OCI-LY1 (cell line): Measurements from ENCODE around the gene BAG5.

ENCODE experiments used
- H2AFZ ChIP-seq: fragments of 200-600 bp; sonication (generic), shearing (Covaris generic); 2 replicates; pipeline ENCODE4 v1.6.0; 2014; ENCODE audit warnings: antibody characterized with exemption, mild to moderate bottlenecking, low read length
- H3F3A ChIP-seq: fragments of 200-600 bp; sonication (generic), shearing (Covaris generic); 2 replicates; pipeline ENCODE4 v1.6.0; 2014; ENCODE audit warnings: mild to moderate bottlenecking, antibody characterized with exemption, low read length, moderate library complexity; ENCODE audit not compliant: insufficient read depth
- H3K27ac ChIP-seq: fragments of 200-600 bp; sonication (generic); 2 replicates; pipeline ENCODE4 v1.5.1; 2014; ENCODE audit warnings: low read length, mixed run types, mild to moderate bottlenecking, low read depth; ENCODE audit not compliant: poor library complexity, severe bottlenecking
- H3K27me3 ChIP-seq: fragments of 200-600 bp; sonication (generic); 2 replicates; pipeline ENCODE4 v1.6.0; 2014; ENCODE audit warnings: antibody characterized with exemption, mild to moderate bottlenecking, low read length, moderate library complexity; ENCODE audit not compliant: insufficient read depth
- H3K36me3 ChIP-seq: fragments of 200-600 bp; sonication (generic); 2 replicates; pipeline ENCODE4 v1.6.1; 2014; ENCODE audit warnings: mild to moderate bottlenecking, antibody characterized with exemption, low read length, moderate library complexity, mixed read lengths; ENCODE audit not compliant: insufficient read depth
- H3K4me1 ChIP-seq: fragments of 200-600 bp; sonication (generic); 2 replicates; pipeline ENCODE4 v1.5.1; 2014; ENCODE audit warnings: mild to moderate bottlenecking, low read length, moderate library complexity; ENCODE audit not compliant: insufficient read depth, severe bottlenecking
- H3K4me2 ChIP-seq: fragments of 200-600 bp; sonication (generic), shearing (Covaris generic); 2 replicates; pipeline ENCODE4 v1.6.1; 2014; ENCODE audit warnings: low read length
- H3K4me3 ChIP-seq: fragments of 200-600 bp; sonication (generic); 2 replicates; pipeline ENCODE4 v1.5.1; 2014; ENCODE audit warnings: low read length, low read depth, mild to moderate bottlenecking, mixed read lengths; ENCODE audit not compliant: poor library complexity, severe bottlenecking
- H3K79me2 ChIP-seq: fragments of 200-600 bp; shearing (Covaris generic); 2 replicates; pipeline ENCODE4 v1.6.1; 2016; ENCODE audit warnings: mixed run types, low read length, mixed read lengths; ENCODE audit not compliant: insufficient read depth
- H3K9ac ChIP-seq: fragments of 200-600 bp; sonication (generic), shearing (Covaris generic); 2 replicates; pipeline ENCODE4 v1.6.1; 2014; ENCODE audit warnings: mild to moderate bottlenecking, low read length, mixed read lengths
- H3K9me2 ChIP-seq: fragments of 200-600 bp; sonication (generic), shearing (Covaris generic); 2 replicates; pipeline ENCODE4 v1.6.1; 2014; ENCODE audit warnings: low read depth, mild to moderate bottlenecking, low read length, mixed read lengths
- H3K9me3 ChIP-seq: fragments of 200-600 bp; shearing (Covaris generic); 2 replicates; pipeline ENCODE4 v1.6.1; 2014; ENCODE audit warnings: low read length, mixed read lengths
- H4K20me1 ChIP-seq: fragments of 200-600 bp; sonication (generic), shearing (Covaris generic); 2 replicates; pipeline ENCODE4 v1.6.0; 2016; ENCODE audit warnings: mild to moderate bottlenecking, low read length; ENCODE audit not compliant: insufficient read depth
- CTCF ChIP-seq: fragments of 200-600 bp; sonication (generic), shearing (Covaris generic); IDR thresholded peaks from 2 replicates; pipeline ENCODE4 v1.5.1; 2017; ENCODE audit warnings: mild to moderate bottlenecking, antibody characterized with exemption, low read length, moderate library complexity, mixed read lengths
- EZH2 ChIP-seq: fragments of 200-600 bp; sonication (generic), shearing (Covaris generic); IDR thresholded peaks from 2 replicates; pipeline ENCODE4 v1.8.0; 2017; ENCODE audit warnings: borderline replicate concordance, mixed run types, mild to moderate bottlenecking, antibody characterized with exemption, low read length, moderate library complexity, mixed read lengths

The BAG5 gene

GRCh38 chr14:103542605-103543088 is 19.8 kb downstream of the BAG5 start:
- H4K20me1 ChIP-seq, result no peaks in the 10 kb centered on the region
- no peak overlapping the region for H3K9ac ChIP-seq
- no peak overlapping the region for H3K4me2 ChIP-seq
- no peak for TF ChIP-seq EZH2
- TF ChIP-seq CTCF, result no peak
- 0 out of 2 replicates have a peak, but pooled peaks cover 6% of the 10 kb centered on the region for H3K27me3 ChIP-seq
- no peaks in the 10 kb centered on the region for H3K36me3 ChIP-seq
- H3K9me3 ChIP-seq, result no peaks in the 10 kb centered on the region
- H3K4me3 ChIP-seq, result no peak overlapping the region
- H3F3A ChIP-seq, result no peaks in the 10 kb centered on the region
- no peaks in the 10 kb centered on the region for H3K9me2 ChIP-seq
- H3K4me1 ChIP-seq, result no peaks in the 10 kb centered on the region
- no peak overlapping the region for H2AFZ ChIP-seq
- no peak overlapping the region for H3K27ac ChIP-seq
- H3K79me2 ChIP-seq, result no peaks in the 10 kb centered on the region

- no peak overlapping the region for H3K27ac ChIP-seq
- no peaks in the 10 kb centered on the region for H3K4me1 ChIP-seq
Measured at GRCh38 chr14:103541709-103542604, 20.5 kb downstream of the BAG5 start.

More at GRCh38 chr14:103541709-103542604, 20.5 kb downstream of the BAG5 start:
- Histone ChIP-seq H3F3A (no peaks in the 10 kb centered on the region), H3K4me3 (no peak overlapping the region), H3K4me2 (no peak overlapping the region), H4K20me1 (no peaks in the 10 kb centered on the region), H2AFZ (no peak overlapping the region), H3K79me2 (no peaks in the 10 kb centered on the region), H3K9me3 (no peaks in the 10 kb centered on the region), H3K9me2 (no peaks in the 10 kb centered on the region), H3K27me3 (0 out of 2 replicates have a peak, but pooled peaks cover 6% of the 10 kb centered on the region), H3K36me3 (no peaks in the 10 kb centered on the region), H3K9ac (no peak overlapping the region)
- TF ChIP-seq CTCF (no peak), EZH2 (no peak)
